Activated CD8-positive, alpha-beta T cell treated with anti-CD3 and anti-CD28 coated beads for 36 hours (primary cell): ENCODE results near the gene FOXB2. TPM values are rescaled to one million over a fixed set of nuclear protein-coding genes. Genes with fewer than 3 reads are reported as not detected.

Experiments used
- ATAC-seq: fragments of 200-7000 bp; cut with Tn5 transposase; one replicate; pipeline ENCODE4 v1.10.0; 2021; ENCODE audit warnings: mild to moderate bottlenecking, moderate library complexity
- CTCF ChIA-PET: fragments of 350-600 bp; sonication (Branson Sonifier 250); formaldehyde crosslinking; loops from one replicate; lab custom pipeline; 2021; ENCODE audit warnings: antibody characterized with exemption; lab: Charles Lee
- POLR2A ChIA-PET: fragments of 350-600 bp; sonication (Branson Sonifier 250); formaldehyde crosslinking; loops from one replicate; lab custom pipeline; 2021; ENCODE audit warnings: antibody characterized with exemption; lab: Charles Lee
- DNase-seq: peaks from one replicate; pipeline ENCODE4 v3.0.0-alpha.2; 2020
- H3K27ac Mint-ChIP-seq: one replicate; pipeline ENCODE4 v1.8.0; 2021; ENCODE audit warnings: mild to moderate bottlenecking, mixed read lengths
- H3K27me3 Mint-ChIP-seq: one replicate; pipeline ENCODE4 v1.8.0; 2021; ENCODE audit warnings: mixed read lengths
- H3K36me3 Mint-ChIP-seq: one replicate; pipeline ENCODE4 v1.8.0; 2021; ENCODE audit warnings: low read depth, mixed read lengths
- H3K4me1 Mint-ChIP-seq: one replicate; pipeline ENCODE4 v1.8.0; 2021; ENCODE audit warnings: low read depth, mixed read lengths
- H3K4me3 Mint-ChIP-seq: one replicate; pipeline ENCODE4 v1.8.0; 2021; ENCODE audit warnings: mild to moderate bottlenecking, moderate library complexity, mixed read lengths
- H3K9me3 Mint-ChIP-seq: one replicate; pipeline ENCODE4 v1.8.0; 2021; ENCODE audit warnings: mixed read lengths
- CTCF ChIP-seq: fragments of 200-600 bp; IDR thresholded peaks from one replicate; pipeline ENCODE4 v1.8.0; 2022; ENCODE audit warnings: antibody characterized with exemption, mild to moderate bottlenecking
- intact Hi-C: fragments of 100-400 bp; cut with micrococcal nuclease; formaldehyde crosslinking; loops from one replicate; pipeline ENCODE4 v1.10.0; 2022
- total RNA-seq, 2 experiments: library from RNA; stranded (reverse); gene quantifications; one replicate each; pipeline ENCODE4 v1.2.3, GENCODE V29; 2021

Gene FOXB2
- total RNA-seq, 2 experiments from 2014 or later = not detected

- peaks cover 67% of the 10 kb centered on the region for H3K27me3 Mint-ChIP-seq
These were observed 7.3 kb upstream of the FOXB2 start for GRCh38 chr9:77011973-77012821.

DNA sequence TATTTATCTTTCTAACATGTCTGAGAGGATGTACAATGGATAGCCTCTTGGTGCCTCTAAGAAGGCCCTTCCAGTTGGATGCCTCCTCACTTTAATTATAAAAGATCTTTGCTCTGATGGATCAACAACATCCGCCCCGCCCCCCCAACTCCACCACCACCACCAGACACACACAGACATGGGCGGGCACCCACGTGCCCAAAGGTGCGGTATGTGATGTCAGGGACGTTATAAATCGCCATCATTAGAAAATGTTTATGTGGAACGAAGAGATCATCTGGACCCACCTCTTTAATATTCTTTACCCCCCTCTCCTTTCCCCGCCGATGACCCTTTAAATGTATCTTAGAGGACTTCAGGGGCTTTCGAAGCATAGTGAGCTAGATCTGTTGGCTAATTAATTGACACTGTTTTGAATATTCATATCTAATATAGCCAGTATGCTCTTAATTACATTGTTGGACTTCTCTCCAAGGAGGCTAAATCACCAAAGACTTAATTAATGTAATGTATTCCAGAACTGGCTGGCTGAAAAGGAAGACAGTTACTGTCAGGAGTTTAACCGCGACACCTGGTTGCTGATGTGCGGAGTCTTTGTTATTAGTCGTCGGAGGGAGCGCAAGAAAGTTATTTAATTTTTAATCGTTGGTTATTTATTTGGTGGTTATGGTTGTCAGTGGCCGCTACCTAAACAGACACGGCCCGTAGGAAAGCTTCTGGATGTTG lies 6.1 kb upstream of the FOXB2 start:
- intact Hi-C loops = loop anchor here (2.0 kb wide), 1 partner anchor 203 kb away; no protein-coding TSS in a partner anchor

More at GRCh38 chr9:77011973-77012821, 7.3 kb upstream of the FOXB2 start:
- no peak overlapping the region for H3K27ac Mint-ChIP-seq
- peak; percentile 79 for DNase-seq
- ATAC-seq = peak; percentile 58
- no peaks in the 10 kb centered on the region for H3K36me3 Mint-ChIP-seq
- intact Hi-C loops = loop anchor here (2.0 kb wide), 1 partner anchor 201 kb away; no protein-coding TSS in a partner anchor
- ChIA-PET CTCF (no interaction called here), POLR2A (no interaction called here)
- peak overlapping the region; percentile 36 for H3K4me3 Mint-ChIP-seq
- H3K9me3 Mint-ChIP-seq = no peaks in the 10 kb centered on the region
- peak; percentile 81 for TF ChIP-seq CTCF
- no peaks in the 10 kb centered on the region for H3K4me1 Mint-ChIP-seq

DNA sequence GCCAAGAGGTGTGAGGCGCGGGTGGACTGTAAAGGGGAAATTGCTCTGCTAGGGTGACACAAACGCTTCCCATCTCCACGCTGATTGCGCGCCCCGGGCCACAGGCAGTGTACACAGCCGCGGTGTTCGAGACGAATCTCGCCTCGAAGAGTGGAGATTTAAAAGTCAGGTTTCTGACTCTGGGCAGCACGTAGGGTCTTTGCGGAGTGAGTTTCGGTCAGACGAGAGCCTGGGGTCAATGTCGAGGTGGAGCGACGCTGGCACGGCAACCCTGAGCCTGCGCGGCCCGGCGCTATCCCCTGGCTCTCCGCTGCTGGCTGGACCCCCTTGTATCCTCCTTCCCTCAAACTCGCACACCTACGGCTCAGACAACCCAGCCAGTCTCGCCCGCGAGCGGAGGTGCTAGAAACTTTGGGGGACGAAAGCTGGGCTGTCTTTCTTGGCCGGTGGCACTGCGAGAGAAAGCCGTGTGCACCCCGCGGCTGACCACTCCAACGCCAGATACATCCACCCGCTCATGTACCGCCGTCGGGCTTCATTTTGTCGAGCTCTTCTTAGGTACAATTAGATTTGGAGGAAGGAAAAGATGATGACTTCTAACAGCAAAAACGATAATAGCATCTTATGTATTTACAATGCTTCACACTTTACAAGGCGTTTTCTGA lies 5.4 kb upstream of the FOXB2 start:
- Mint-ChIP-seq H3K4me1 (peaks cover 3% of the 10 kb centered on the region), H3K4me3 (no peak overlapping the region), H3K36me3 (no peaks in the 10 kb centered on the region), H3K9me3 (no peaks in the 10 kb centered on the region), H3K27ac (no peak overlapping the region), H3K27me3 (peaks cover 75% of the 10 kb centered on the region)
- no peak for ATAC-seq
- TF ChIP-seq CTCF = no peak
- ChIA-PET POLR2A (interaction anchor here (1.4 kb wide), 1 partner anchor 106 kb away, joined by 3 read pairs; no protein-coding TSS in a partner anchor), CTCF (interaction anchor here (0.8 to 1.5 kb wide), 2 partner anchors 9 to 279 kb away, joined by 3 to 4 read pairs; no protein-coding TSS in a partner anchor)
- no peak for DNase-seq
- intact Hi-C loops = loop anchor here (2.0 kb wide), 1 partner anchor 203 kb away; no protein-coding TSS in a partner anchor

More for the DNA sequence above, 6.1 kb upstream of the FOXB2 start:
- ChIA-PET CTCF (no interaction called here), POLR2A (no interaction called here)
- no peak for DNase-seq
- Mint-ChIP-seq H3K36me3 (no peaks in the 10 kb centered on the region), H3K4me3 (no peak overlapping the region), H3K27me3 (peaks cover 72% of the 10 kb centered on the region), H3K27ac (no peak overlapping the region), H3K9me3 (no peaks in the 10 kb centered on the region), H3K4me1 (peaks cover 3% of the 10 kb centered on the region)
- ATAC-seq = no peak
- TF ChIP-seq CTCF = no peak

DNA sequence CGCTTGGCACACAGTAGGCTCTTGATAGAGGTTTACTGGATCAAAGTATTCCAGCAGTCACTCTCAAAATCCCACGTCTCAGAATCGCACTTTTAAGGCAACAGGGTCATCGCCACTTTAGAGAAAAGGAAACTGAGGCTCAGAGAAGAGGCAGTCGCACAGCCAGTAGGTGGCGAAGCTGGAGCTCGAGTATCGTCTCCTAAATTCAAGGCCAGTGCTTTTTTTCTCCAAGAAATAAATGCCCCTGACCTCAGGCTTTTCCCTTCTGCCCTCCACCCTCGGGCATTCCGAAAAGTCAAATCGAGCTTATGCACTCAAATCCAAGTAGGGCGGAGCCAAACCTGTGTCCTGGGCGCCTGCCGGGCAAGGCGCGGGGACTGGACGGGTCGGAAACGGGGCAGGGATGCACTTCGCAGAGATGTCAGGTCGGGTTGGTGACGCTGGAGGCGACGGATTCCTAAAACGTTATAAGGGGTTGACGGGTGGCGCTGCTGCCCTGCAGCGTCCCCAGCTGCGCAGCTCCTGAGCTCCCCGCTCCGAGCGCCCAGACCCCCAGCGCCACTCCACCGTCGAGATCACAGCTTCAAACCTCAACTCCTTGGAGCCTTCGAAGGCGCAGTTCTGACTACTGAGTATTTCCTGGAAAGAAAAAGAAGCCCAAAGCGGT lies 4.7 kb upstream of the FOXB2 start:
- no peak overlapping the region for H3K27ac Mint-ChIP-seq
- ATAC-seq = no peak
- no peak for DNase-seq
- CTCF ChIA-PET = interaction anchor here (0.8 to 1.5 kb wide), 2 partner anchors 9 to 279 kb away, joined by 3 to 4 read pairs; no protein-coding TSS in a partner anchor
- peaks cover 82% of the 10 kb centered on the region for H3K27me3 Mint-ChIP-seq
- intact Hi-C loops = no loop called here
- no peaks in the 10 kb centered on the region for H3K36me3 Mint-ChIP-seq
- no peaks in the 10 kb centered on the region for H3K9me3 Mint-ChIP-seq
- H3K4me1 Mint-ChIP-seq = peaks cover 7% of the 10 kb centered on the region
- H3K4me3 Mint-ChIP-seq = no peak overlapping the region
- POLR2A ChIA-PET = interaction anchor here (1.4 kb wide), 1 partner anchor 107 kb away, joined by 3 read pairs; no protein-coding TSS in a partner anchor
- peak; percentile 24 for TF ChIP-seq CTCF
